ENCODE results near the gene CLDN19.

DNA sequence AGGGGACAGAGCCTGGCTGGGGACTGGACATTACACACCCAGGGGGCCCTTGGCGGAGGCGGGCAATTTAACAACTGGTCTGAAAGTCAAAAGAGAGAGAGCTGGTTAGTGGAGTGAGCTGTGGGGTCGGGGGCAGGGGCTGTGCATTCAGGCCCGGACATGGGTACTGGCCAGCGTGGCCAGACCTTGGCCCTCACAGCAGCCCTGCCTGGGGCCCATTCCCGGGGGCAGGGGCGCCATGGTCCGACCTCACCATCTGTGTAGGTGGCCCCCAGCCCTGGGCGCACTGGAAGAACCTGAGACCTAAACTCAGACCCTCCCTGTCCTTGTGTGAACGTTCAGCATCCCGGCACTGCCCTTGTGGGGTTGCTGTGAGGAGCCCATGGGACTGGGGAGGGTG is 5.0 kb downstream of the CLDN19 start:
- TF ChIP-seq POLR2A (IDR thresholded peaks at IDR 0.05) (no peak), POLR2AphosphoS5 (IDR thresholded peaks at IDR 0.05) (no peak), EP300 (IDR thresholded peaks at IDR 0.05) (no peak)
- TF ChIP-seq, protein P1, sequence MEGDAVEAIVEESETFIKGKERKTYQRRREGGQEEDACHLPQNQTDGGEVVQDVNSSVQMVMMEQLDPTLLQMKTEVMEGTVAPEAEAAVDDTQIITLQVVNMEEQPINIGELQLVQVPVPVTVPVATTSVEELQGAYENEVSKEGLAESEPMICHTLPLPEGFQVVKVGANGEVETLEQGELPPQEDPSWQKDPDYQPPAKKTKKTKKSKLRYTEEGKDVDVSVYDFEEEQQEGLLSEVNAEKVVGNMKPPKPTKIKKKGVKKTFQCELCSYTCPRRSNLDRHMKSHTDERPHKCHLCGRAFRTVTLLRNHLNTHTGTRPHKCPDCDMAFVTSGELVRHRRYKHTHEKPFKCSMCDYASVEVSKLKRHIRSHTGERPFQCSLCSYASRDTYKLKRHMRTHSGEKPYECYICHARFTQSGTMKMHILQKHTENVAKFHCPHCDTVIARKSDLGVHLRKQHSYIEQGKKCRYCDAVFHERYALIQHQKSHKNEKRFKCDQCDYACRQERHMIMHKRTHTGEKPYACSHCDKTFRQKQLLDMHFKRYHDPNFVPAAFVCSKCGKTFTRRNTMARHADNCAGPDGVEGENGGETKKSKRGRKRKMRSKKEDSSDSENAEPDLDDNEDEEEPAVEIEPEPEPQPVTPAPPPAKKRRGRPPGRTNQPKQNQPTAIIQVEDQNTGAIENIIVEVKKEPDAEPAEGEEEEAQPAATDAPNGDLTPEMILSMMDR (IDR thresholded peaks at IDR 0.05): no peak

All from stomach (tissue), 4 donors.